Stomach smooth muscle (tissue), 2 donors: ENCODE data around the gene PPM1F.
"Not testable (repeated sequence)": the region's sequence is repeated elsewhere in the genome, so short reads cannot be mapped to it uniquely, and the experiment has no call there.

Experiments used
- H3K27ac ChIP-seq: one replicate; pipeline ENCODE4 v1.7.0; 2013; ENCODE audit warnings: mild to moderate bottlenecking, low read length, inconsistent platforms
- H3K27me3 ChIP-seq, 2 donors: one replicate each; pipeline ENCODE4 v1.7.0; 2013; ENCODE audit warnings: low read length in 2 of 2; ENCODE audit not compliant: insufficient read depth in 2 of 2, control insufficient read depth in 1 of 2
- H3K36me3 ChIP-seq, 2 donors: one replicate each; pipeline ENCODE4 v1.7.0; 2013; ENCODE audit warnings: low read length in 2 of 2; ENCODE audit not compliant: control insufficient read depth in 2 of 2, insufficient read depth in 2 of 2
- H3K4me1 ChIP-seq: one replicate; pipeline ENCODE4 v1.7.0; 2013; ENCODE audit warnings: low read length; ENCODE audit not compliant: control insufficient read depth, insufficient read depth
- H3K4me3 ChIP-seq, 2 donors: one replicate each; pipeline ENCODE4 v1.7.0; 2013; ENCODE audit warnings: low read length in 2 of 2
- H3K9ac ChIP-seq, 2 donors: one replicate each; pipeline ENCODE4 v1.7.0; 2013; ENCODE audit warnings: low read length in 2 of 2, mild to moderate bottlenecking in 1 of 2
- H3K9me3 ChIP-seq, 2 donors: one replicate each; pipeline ENCODE4 v1.7.0; 2013; ENCODE audit warnings: low read length in 2 of 2; ENCODE audit not compliant: control insufficient read depth in 2 of 2
- donor health status: healthy.
- donor health status: Pancreatic carcinoma.

PPM1F gene

DNA sequence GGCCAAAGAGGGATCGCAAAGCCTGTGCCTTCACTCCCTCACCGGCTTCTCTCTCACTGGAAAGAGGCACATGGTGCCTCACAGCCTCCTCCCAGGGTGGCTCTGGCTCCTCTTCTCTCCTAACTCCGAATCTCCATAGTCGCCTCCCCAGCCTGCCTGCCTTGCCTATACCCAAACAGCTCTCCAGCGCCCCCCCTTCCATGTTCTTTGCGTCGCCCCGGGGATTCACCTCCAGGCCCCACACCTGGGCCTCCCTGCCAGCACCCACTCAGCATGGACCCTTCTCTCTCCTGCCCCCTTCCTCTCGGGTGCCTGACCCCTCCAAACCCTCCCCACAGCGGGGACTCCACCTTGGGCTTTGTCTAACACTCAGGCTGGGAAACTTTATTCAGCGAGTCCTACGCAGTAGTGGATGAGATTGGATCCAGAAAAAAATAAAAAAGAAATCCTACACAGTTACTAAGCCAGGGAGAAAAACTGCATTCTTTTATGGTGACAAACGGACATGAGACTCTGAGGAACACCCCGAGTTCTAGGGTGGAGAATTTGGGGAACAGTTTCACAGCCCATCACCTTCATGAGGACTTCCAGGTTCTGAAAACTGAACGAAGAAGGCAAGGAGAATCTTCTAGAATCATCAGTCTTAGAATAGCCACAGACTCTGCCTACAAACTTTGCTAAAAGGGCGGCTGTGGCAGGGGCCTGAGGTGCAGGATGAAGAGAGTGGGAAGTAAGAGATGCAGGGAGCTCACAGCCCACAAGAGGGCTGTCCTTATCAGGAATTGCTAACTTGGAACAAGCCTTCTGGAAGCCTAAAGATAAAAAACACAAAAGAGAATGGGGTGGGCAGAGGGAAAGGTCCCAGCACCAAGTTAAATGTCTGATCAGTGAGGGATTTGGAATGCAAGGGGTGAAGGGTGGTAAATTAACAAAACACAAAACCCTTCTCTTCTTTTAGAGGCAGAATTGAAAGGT, 5.3 kb downstream of the PPM1F start:
- Histone ChIP-seq H3K9me3 (no peaks in the 10 kb centered on the region), H3K9ac (peak overlapping the region in 1 of 2 donors; percentile 47), H3K4me1 (peaks cover 48% of the 10 kb centered on the region)

GRCh38 chr22:21946262-21946925, 6.3 kb downstream of the PPM1F start:
- H3K27ac ChIP-seq, result peak overlapping the region; percentile 41

More for the DNA sequence above, 5.3 kb downstream of the PPM1F start:
- peaks cover 14 to 15% of the 10 kb centered on the region in 2 donors for H3K36me3 ChIP-seq
- no peak overlapping the region for H3K4me3 ChIP-seq
- H3K27ac ChIP-seq, result peak overlapping the region; percentile 41
- H3K27me3 ChIP-seq, result no peaks in the 10 kb centered on the region

DNA sequence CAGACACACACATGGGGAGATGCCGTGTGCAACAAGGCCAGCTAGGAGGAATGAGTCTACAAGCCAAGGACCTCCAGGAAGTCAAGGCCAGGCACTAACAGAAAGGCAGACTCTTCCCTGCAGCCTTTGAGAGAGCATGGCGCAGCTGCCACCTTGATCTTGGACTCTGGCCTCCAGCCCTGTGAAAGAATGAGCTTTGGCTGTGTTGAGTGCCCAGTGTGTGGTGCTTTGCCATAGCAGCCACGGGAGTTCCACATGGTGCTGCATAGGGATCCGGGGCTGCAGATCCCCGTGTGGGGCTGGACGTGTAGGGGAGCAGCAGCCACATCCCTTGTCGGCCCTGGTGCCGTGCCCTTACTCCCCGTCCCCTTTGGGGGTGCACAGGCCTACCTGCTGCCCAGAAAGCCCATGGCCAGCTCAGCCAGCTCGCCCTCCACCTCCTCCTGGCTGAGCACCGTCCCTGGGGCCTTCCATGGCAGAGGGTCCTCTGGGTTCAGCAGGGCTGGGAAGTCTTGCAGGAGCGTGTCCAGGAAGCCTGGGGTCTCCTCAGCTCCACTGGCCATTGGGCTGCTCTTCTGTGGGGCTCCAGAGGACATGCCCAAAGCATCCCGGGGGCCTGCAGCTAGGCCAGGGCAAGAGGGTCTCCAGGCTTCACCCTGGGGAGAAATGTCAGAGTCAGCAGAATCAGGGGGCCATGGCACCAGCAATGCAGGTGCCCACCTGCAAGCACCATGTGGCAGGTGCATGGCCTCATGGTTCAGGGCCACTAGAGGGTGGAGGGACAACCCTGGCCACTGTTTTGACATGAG, 7.0 kb downstream of the PPM1F start:
- H3K27ac ChIP-seq, result no peak overlapping the region
- no peak overlapping the region for H3K9ac ChIP-seq
- no peaks in the 10 kb centered on the region for H3K27me3 ChIP-seq
- no peak overlapping the region for H3K4me3 ChIP-seq
- H3K36me3 ChIP-seq, result peaks cover 14 to 15% of the 10 kb centered on the region in 2 donors
- H3K9me3 ChIP-seq, result no peaks in the 10 kb centered on the region
- peaks cover 46% of the 10 kb centered on the region for H3K4me1 ChIP-seq

More at GRCh38 chr22:21946262-21946925, 6.3 kb downstream of the PPM1F start:
- Histone ChIP-seq H3K4me1 (peaks cover 46% of the 10 kb centered on the region), H3K9me3 (no peaks in the 10 kb centered on the region), H3K36me3 (peaks cover 14 to 15% of the 10 kb centered on the region in 2 donors), H3K4me3 (no peak overlapping the region), H3K27me3 (no peaks in the 10 kb centered on the region), H3K9ac (peak overlapping the region in 1 of 2 donors; percentile 47)

GRCh38 chr22:21944871-21945270, 7.8 kb downstream of the PPM1F start:
- no peak overlapping the region for H3K9ac ChIP-seq
- H3K36me3 ChIP-seq, result peaks cover 14 to 15% of the 10 kb centered on the region in 2 donors
- no peaks in the 10 kb centered on the region for H3K9me3 ChIP-seq
- H3K27ac ChIP-seq, result no peak overlapping the region
- H3K27me3 ChIP-seq, result no peaks in the 10 kb centered on the region
- H3K4me1 ChIP-seq, result peaks cover 46% of the 10 kb centered on the region
- no peak overlapping the region for H3K4me3 ChIP-seq

- Histone ChIP-seq H3K4me3 (no peak overlapping the region), H3K4me1 (peaks cover 50% of the 10 kb centered on the region), H3K9ac (no peak overlapping the region), H3K9me3 (no peaks in the 10 kb centered on the region), H3K36me3 (peaks cover 14 to 17% of the 10 kb centered on the region in 2 donors), H3K27me3 (no peaks in the 10 kb centered on the region), H3K27ac (peak overlapping the region; percentile 85)
Measured at GRCh38 chr22:21943571-21944448, 8.8 kb downstream of the PPM1F start.

DNA sequence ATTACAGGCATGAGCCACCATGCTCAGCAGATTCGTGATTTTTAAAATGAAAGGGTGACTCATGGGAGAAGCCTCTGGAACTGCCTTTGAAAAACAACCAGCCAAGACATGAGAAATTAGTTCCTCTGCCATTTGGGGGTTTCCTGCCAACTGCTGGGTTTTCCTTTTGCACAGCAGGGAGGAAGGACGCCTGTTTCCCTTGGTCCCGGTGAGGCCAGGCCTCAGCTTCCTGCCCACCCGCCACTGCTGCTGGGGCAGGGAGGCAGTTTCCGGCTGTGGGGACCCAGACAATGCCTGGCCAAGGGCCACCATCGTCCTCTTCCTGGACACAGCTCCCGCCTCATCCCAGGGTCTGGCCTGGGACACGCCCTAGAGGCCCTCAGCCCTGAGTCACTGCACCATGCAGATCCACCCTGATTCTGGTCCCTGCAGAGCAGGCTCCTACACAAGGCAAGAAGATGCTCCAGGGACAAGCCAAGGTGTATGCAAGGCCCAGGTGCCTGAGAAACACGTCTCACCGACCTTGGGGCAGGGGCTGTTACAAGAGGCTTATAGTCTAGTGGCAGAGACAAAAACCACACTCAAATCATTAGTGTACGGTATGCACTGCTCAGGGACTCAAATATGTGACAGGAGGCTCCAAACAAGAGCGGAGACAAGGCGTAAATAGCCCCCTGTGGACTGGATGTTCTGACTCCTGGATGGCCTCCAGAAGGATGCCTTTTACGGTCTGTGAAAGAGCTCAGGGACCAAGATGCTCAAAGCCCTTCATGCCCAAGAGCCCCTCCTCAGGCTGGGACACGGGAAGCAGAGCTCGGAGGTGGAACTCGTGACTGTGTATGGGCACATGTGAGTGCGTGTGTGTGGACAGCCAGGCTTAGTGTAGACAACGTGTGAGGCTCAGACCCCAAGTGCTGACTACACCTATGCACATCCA, 10.0 kb downstream of the PPM1F start:
- H3K4me3 ChIP-seq, result peak overlapping the region in 1 of 2 donors; percentile 55
- no peaks in the 10 kb centered on the region for H3K9me3 ChIP-seq
- H3K36me3 ChIP-seq, result peaks cover 14 to 17% of the 10 kb centered on the region in 2 donors
- peak overlapping the region; percentile 2 to 47 for H3K9ac ChIP-seq
- peaks cover 57% of the 10 kb centered on the region for H3K4me1 ChIP-seq
- H3K27ac ChIP-seq, result peak overlapping the region; percentile 85
- no peaks in the 10 kb centered on the region for H3K27me3 ChIP-seq

DNA sequence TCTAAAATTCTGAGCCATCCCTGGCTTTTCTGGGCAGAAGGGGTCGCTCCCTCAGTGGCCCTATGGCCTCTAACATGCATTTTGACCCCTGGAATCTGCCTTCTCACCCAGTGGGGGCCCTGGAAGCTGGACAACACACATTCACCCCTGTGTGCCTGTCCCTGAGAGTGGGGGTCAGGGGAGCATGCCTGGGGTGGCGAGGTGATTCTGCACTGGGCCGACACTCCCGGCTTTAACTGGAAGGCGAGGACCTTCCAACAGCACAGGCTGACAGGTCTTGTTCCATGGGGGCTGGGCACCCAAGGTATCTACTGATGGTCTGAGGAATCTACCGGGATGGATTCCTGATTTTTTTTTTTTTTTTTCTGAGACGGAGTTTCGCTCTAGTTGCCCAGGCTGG, 10.7 kb downstream of the PPM1F start:
- Histone ChIP-seq H3K9ac (no peak overlapping the region), H3K4me3 (no peak overlapping the region), H3K9me3 (no peaks in the 10 kb centered on the region), H3K4me1 (peaks cover 62% of the 10 kb centered on the region), H3K36me3 (peaks cover 14 to 17% of the 10 kb centered on the region in 2 donors), H3K27me3 (no peaks in the 10 kb centered on the region), H3K27ac (peak overlapping the region; percentile 85)

- H3K36me3 ChIP-seq, result peaks cover 11 to 13% of the 10 kb centered on the region in 2 donors
- no peak overlapping the region for H3K4me3 ChIP-seq
- no peaks in the 10 kb centered on the region for H3K9me3 ChIP-seq
- peaks cover 64% of the 10 kb centered on the region for H3K4me1 ChIP-seq
- H3K9ac ChIP-seq, result no peak overlapping the region
- peak overlapping the region; percentile 85 for H3K27ac ChIP-seq
- H3K27me3 ChIP-seq, result no peaks in the 10 kb centered on the region
Measured at GRCh38 chr22:21940521-21940920, 12.1 kb downstream of the PPM1F start.

- H3K27me3 ChIP-seq, H3K9ac ChIP-seq, H3K9me3 ChIP-seq, H3K36me3 ChIP-seq, H3K4me3 ChIP-seq: not testable (repeated sequence)
- peak overlapping the region; percentile 93 for H3K27ac ChIP-seq
- peaks cover 60% of the 10 kb centered on the region for H3K4me1 ChIP-seq
Measured at GRCh38 chr22:21939935-21940334, 12.7 kb downstream of the PPM1F start.
